GM21528 (cell line): ENCODE data around the gene ILF3.

Experiments
- ATAC-seq: cut with Tn5 transposase; IDR thresholded peaks from one replicate; pipeline ENCODE4 v1.9.1; 2021; ENCODE audit warnings: mild to moderate bottlenecking, moderate library complexity; ENCODE audit not compliant: unreplicated experiment, low FRiP score

ILF3 gene

DNA sequence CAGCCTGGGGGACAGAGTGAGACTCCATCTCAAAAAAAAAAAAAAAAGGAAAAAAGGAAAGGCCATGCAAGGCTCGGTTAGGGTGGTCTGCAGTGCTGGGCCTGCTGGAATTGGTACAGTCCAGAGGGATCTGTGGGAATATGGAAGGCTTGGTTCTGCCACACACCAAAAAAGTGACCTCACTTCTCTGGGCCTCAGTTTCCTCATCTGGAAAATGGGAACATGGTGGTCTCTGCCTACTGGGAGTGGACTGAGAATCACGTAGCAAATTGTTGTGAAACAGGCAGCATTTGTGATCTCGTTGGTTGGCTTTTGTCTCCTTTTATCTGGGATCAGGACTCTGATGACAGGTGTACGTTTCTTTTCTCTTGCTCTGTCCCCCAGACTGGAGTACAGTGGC is 71.3 kb downstream of the ILF3 start:
- no peak for ATAC-seq

GRCh38 chr19:10726268-10726667 is 72.1 kb downstream of the ILF3 start:
- ATAC-seq, result no peak

DNA sequence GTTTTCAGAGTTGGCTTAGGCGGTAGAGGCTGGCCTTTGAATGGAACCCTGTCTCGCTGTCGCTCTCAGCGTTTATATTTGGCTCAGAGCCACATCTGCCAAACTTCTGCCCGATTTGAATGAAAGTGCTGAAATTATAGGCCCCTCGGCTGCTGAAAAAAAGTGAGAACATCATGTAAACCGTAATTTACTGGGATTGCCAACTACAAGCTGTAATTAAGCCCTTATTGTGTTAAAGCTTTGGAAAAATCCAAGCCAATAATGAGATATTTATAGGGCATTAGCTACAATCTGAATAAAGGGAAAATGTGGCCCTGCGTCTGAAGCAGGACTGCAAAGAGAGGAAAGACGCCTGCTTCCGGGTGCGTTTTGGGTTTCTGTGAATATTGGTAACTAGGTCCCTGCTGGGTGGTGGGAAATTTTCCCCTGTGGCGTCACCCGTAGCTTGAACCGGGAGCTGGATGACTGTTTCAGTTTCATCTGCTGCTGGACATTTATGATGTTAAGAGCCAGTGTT is 73.6 kb downstream of the ILF3 start:
- ATAC-seq, result no peak

DNA sequence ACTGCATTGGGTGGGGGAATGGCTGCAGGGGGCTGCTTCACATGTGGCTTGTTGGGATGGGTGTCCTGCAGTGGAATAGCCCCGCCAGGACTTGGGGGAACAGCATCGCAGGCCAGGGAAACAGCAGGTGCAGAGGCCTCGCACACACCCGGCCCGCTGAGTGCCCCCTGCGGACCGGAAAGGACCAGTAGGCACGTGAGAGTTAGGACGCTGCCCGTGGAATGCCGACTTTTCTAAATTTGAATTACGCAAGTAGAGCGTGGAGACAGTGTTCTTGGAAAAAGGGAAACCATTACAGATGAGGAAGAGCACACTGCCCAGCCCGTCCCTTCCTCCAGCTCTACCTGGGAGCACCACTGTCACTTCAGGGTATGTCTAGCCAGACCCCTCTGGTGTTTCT is 75.3 kb downstream of the ILF3 start:
- no peak for ATAC-seq

- ATAC-seq, result no peak
Measured at GRCh38 chr19:10730932-10731331, 76.8 kb downstream of the ILF3 start.

DNA sequence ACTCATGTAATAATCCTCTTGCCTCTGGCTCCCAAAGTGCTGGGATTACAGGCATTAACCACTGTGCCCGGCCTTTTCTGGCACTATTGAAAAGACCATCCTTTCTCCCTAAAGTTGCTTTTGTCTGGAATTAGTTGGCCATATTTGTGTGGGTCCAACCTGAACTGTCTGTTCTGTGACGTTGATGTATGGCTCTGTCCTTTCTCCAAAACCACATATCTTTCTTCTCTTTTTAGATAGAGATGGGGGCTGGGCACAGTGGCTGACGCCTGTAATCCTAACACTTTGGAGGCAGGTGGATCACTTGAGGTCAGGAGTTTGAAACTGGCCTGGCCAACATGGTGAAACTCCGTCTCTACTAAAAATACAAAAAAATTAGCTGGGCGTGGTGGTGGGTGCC is 81.6 kb downstream of the ILF3 start:
- ATAC-seq, result no peak

GRCh38 chr19:10736189-10736588 is 82.0 kb downstream of the ILF3 start:
- ATAC-seq, result no peak

DNA sequence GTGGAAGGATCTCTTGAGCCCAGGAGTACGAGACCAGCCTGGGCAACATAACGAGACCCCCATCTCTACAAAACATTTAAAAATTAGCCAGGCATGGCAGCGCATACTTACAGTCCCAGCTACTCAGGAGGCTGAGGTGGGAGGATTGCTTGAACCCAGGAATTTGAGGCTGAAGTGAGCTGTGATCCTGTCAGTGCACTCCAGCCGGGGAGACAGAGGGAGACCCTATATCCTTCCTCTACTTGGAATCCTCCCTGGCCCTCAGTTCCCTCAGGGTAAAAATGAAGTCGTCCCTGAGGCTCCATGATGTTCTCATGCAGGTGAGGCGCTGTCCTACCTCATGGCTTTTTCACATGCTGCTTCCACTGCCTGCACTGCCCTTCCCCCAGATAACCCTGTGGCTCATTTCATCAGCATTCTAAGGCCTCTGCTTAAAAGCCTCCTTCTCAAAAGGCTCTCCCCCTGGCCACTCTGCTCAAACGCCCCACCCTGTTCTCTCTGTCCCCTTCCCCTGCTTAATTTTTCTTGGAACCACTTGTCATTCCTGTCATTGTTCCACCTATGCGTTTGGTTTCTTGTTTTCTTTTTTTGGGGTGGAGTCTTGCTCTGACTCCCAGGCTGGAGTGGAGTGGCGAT is 82.9 kb downstream of the ILF3 start:
- no peak for ATAC-seq

- no peak for ATAC-seq
Measured at GRCh38 chr19:10737722-10738121, 83.6 kb downstream of the ILF3 start.

DNA sequence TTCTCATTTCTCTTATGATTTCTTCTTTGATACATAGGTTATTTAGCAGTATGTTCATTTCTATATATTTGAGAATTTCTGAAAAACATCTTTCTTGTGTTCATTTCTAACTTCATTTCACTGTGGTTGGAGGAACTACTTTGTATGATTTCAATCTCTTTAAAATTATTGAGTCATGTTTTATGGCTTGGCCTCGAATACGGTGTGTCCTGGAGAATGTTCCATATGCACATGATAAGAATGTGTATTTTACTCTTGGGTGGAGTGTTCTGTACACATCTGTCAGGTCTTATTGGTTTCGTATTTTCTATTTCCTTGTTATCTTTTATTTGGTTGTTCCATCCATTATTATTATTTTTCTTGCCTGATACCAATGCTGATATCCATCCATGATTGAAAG is 86.7 kb downstream of the ILF3 start:
- ATAC-seq, result no peak
